Gastrocnemius medialis (tissue), 4 donors: ENCODE results near the gene ZNF681.

Experiments
- CTCF ChIP-seq, 5 experiments: fragments of 450-650 bp in 3 of 5; fragments of 200-600 bp in 2 of 5; sonication (generic) in 2 of 5; IDR thresholded peaks in 4 of 5; conservative IDR thresholded peaks in 1 of 5; 1 replicate in 4 of 5; 2 replicates in 1 of 5; pipeline ENCODE4 v1.5.1; 2016 to 2019; ENCODE audit warnings: antibody characterized with exemption in 5 of 5, mild to moderate bottlenecking in 3 of 5, moderate library complexity in 3 of 5
- POLR2A ChIP-seq, 2 donors: fragments of 450-650 bp; IDR thresholded peaks; one replicate each; pipeline ENCODE4 v1.6.1; 2017; ENCODE audit warnings: antibody characterized with exemption in 2 of 2, mild to moderate bottlenecking in 2 of 2, moderate library complexity in 2 of 2

GRCh38 chr19:23790641-23791488 lies 32.2 kb upstream of the ZNF681 start:
- no peak for TF ChIP-seq CTCF (IDR thresholded peaks at IDR 0.05 in 4 of 5, conservative IDR thresholded peaks at IDR 0.05 in 1 of 5)
- TF ChIP-seq POLR2A (IDR thresholded peaks at IDR 0.05): no peak
